Gastroesophageal sphincter (tissue), 4 donors: Measurements from ENCODE around the gene HIVEP2. TPM values are rescaled to one million over a fixed set of nuclear protein-coding genes. Genes with fewer than 3 reads are reported as not detected.

Experiments
- ATAC-seq: fragments of 150-250 bp; one replicate; pipeline ENCODE4 v1.9.1; 2016; ENCODE audit warnings: mild to moderate bottlenecking, moderate library complexity
- H3K27ac ChIP-seq, 4 donors: fragments of 200-600 bp; sonication (generic) in 3 of 4; 1 replicate in 3 of 4; 2 replicates in 1 of 4; pipeline ENCODE4 v1.5.1; 2016 to 2019
- H3K27me3 ChIP-seq: fragments of 200-600 bp; sonication (generic); one replicate; pipeline ENCODE4 v1.5.1; 2019
- H3K36me3 ChIP-seq, 2 donors: fragments of 200-600 bp; sonication (generic); one replicate each; pipeline ENCODE4 v1.5.1; 2019; ENCODE audit warnings: control low read depth in 1 of 2
- H3K4me1 ChIP-seq, 3 donors: fragments of 200-600 bp; sonication (generic); 1 replicate in 2 of 3; 2 replicates in 1 of 3; pipeline ENCODE4 v1.5.1; 2016 to 2019; ENCODE audit warnings: control low read depth in 2 of 3
- H3K4me3 ChIP-seq, 2 donors: fragments of 200-600 bp; sonication (generic); one replicate each; pipeline ENCODE4 v1.5.1; 2019; ENCODE audit warnings: mild to moderate bottlenecking in 1 of 2, moderate library complexity in 1 of 2
- H3K9me3 ChIP-seq, 3 donors: fragments of 200-600 bp; sonication (generic); one replicate each; pipeline ENCODE4 v1.5.1; 2017 to 2019; ENCODE audit warnings: control low read depth in 2 of 3
- EP300 ChIP-seq: sonication (generic); formaldehyde crosslinking; IDR thresholded peaks from one replicate; pipeline ENCODE4 v1.6.1; 2017; ENCODE audit warnings: antibody characterized with exemption, mild to moderate bottlenecking
- POLR2A ChIP-seq, 2 donors: fragments of 450-650 bp; IDR thresholded peaks; one replicate each; pipeline ENCODE4 v1.6.1; 2017; ENCODE audit warnings: antibody characterized with exemption in 2 of 2, mild to moderate bottlenecking in 2 of 2, moderate library complexity in 1 of 2
- POLR2AphosphoS5 ChIP-seq: sonication (generic); formaldehyde crosslinking; IDR thresholded peaks from one replicate; pipeline ENCODE4 v1.6.1; 2017; ENCODE audit warnings: antibody characterized with exemption
- WGBS, 2 donors: methylation state at CpG; one replicate each; pipeline ENCODE4 v1.1.5; 2018; ENCODE audit warnings: low coverage in 1 of 2; 5-methylcytosine and 5-hydroxymethylcytosine counted together
- total RNA-seq, 4 donors: library from RNA; depleted of rRNA; stranded (reverse); fragments of >200 nt; gene quantifications; one replicate each; pipeline ENCODE4 v1.1.0, GENCODE V29; 2016
- TF ChIP-seq, protein P1 (sequence below), 4 experiments: fragments of 200-600 bp in 2 of 4; fragments of 450-650 bp in 2 of 4; sonication (generic) in 1 of 4; IDR thresholded peaks; one replicate each; pipeline ENCODE4 v1.5.1; 2017 to 2019; ENCODE audit warnings: antibody characterized with exemption in 4 of 4, mild to moderate bottlenecking in 2 of 4, moderate library complexity in 2 of 4

The HIVEP2 gene
- total RNA-seq, 4 donors from 2014 or later, result 17.1 to 28.1 (median 24.9) TPM

DNA sequence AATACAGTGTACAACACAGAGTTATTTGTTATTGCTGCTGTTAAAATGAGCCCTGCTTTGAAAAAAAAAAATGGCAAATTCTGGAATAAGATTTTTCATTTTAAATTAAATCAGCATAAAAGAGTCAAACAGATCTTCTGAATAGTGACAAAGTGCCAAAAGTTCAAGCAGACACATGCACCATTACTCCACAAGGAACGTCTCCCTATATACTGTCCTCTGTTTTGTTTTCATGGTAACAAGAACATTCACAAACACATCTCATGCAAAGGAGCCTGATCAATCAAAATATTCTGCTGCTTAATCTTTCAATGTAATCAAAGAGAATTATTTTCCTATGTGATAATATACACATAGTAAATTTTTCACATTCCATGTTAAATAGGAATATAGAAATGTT is 2.7 kb downstream of the HIVEP2 start:
- Histone ChIP-seq H3K4me1 (peaks cover 0 to 47% (median 9%) of the 10 kb centered on the region in 3 donors), H3K36me3 (no peaks in the 10 kb centered on the region), H3K27me3 (no peaks in the 10 kb centered on the region), H3K4me3 (no peak overlapping the region), H3K27ac (no peak overlapping the region), H3K9me3 (no peaks in the 10 kb centered on the region)
- 42 to 47% methylated on average over 1 of the region's 1 CpG for WGBS, 2 donors
- no peak for TF ChIP-seq POLR2AphosphoS5
- no peak for TF ChIP-seq POLR2A (IDR thresholded peaks at IDR 0.05)
- TF ChIP-seq EP300, result no peak
- TF ChIP-seq, protein P1, sequence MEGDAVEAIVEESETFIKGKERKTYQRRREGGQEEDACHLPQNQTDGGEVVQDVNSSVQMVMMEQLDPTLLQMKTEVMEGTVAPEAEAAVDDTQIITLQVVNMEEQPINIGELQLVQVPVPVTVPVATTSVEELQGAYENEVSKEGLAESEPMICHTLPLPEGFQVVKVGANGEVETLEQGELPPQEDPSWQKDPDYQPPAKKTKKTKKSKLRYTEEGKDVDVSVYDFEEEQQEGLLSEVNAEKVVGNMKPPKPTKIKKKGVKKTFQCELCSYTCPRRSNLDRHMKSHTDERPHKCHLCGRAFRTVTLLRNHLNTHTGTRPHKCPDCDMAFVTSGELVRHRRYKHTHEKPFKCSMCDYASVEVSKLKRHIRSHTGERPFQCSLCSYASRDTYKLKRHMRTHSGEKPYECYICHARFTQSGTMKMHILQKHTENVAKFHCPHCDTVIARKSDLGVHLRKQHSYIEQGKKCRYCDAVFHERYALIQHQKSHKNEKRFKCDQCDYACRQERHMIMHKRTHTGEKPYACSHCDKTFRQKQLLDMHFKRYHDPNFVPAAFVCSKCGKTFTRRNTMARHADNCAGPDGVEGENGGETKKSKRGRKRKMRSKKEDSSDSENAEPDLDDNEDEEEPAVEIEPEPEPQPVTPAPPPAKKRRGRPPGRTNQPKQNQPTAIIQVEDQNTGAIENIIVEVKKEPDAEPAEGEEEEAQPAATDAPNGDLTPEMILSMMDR (IDR thresholded peaks at IDR 0.05), result no peak
- ATAC-seq, result no peak

DNA sequence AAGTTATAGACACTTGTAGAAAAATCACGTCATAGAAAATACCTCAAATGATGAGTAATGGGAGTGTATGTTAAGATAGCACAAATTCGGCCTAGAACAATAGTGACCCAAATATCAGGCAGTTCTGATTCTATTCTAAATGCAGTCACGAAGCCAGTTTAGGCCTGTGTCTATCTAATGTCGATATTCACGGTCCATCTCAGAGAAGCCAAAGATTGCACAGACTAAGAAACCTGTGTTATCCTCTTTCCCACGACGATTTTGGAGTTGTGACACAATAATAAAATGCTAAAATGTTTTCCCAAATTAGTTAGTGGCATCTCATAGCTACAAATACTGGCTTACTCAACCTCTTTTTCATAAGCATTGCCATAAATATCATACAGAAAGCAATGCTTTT is 4.0 kb downstream of the HIVEP2 start:
- Histone ChIP-seq H3K4me1 (peaks cover 0 to 47% (median 9%) of the 10 kb centered on the region in 3 donors), H3K27ac (no peak overlapping the region), H3K36me3 (no peaks in the 10 kb centered on the region), H3K4me3 (no peak overlapping the region), H3K9me3 (no peaks in the 10 kb centered on the region), H3K27me3 (no peaks in the 10 kb centered on the region)
- 83 to 93% methylated on average over 7 of the region's 7 CpGs for WGBS, 2 donors
- ATAC-seq, result no peak
- no peak for TF ChIP-seq POLR2A (IDR thresholded peaks at IDR 0.05)
- TF ChIP-seq, protein P1 (IDR thresholded peaks at IDR 0.05), result no peak
- no peak for TF ChIP-seq POLR2AphosphoS5
- no peak for TF ChIP-seq EP300

DNA sequence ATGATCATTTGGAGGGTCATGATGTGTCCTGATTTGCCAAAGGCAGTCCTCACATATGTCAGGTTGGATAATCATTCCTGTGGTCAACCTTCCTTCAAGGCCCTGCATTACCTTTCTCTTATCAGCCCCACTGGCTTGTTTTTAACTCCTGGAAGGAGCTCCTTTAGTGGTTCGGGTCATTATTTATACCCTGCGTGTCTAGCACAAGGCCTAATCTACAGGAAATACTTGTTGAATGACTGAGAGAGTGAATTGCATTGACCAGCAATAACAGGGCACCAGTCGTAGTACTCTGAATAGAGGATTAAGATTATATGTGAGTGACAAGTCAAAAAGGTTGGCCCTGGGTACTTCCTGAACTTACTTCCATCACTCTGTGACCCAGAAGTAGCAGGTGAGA is 4.5 kb downstream of the HIVEP2 start:
- peaks cover 0 to 47% (median 9%) of the 10 kb centered on the region in 3 donors for H3K4me1 ChIP-seq
- no peak overlapping the region for H3K27ac ChIP-seq
- H3K36me3 ChIP-seq, result no peaks in the 10 kb centered on the region
- no peak for TF ChIP-seq EP300
- TF ChIP-seq, protein P1 (IDR thresholded peaks at IDR 0.05), result no peak
- no peak for TF ChIP-seq POLR2A (IDR thresholded peaks at IDR 0.05)
- no peak for TF ChIP-seq POLR2AphosphoS5
- H3K4me3 ChIP-seq, result no peak overlapping the region
- 80% methylated on average over 3 of the region's 3 CpGs; no CpG with 5 or more reads in 1 of the 2 donors for WGBS, 2 donors
- no peaks in the 10 kb centered on the region for H3K9me3 ChIP-seq
- ATAC-seq, result no peak
- H3K27me3 ChIP-seq, result no peaks in the 10 kb centered on the region

DNA sequence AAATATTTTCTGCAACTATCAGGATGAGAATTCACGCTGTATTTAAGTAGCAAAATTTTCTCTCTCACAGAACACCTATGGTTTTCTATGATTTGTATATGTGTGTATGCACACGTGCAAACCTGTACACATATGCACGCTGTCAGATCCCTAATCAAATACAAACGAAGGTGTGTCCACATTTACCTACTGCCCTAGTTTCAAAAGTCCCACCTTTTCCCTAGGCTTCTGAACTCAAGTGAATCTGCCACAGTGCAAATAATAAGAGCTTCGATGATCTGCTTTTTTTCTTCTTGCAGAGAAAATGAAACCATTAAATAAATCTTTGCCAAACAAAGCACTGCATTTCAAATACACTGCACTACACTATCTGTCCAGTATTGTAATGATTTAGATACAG is 6.5 kb downstream of the HIVEP2 start:
- WGBS, 2 donors, result 76% methylated on average over 5 of the region's 5 CpGs
- no peaks in the 10 kb centered on the region for H3K27me3 ChIP-seq
- no peaks in the 10 kb centered on the region for H3K9me3 ChIP-seq
- H3K4me3 ChIP-seq, result no peak overlapping the region
- H3K27ac ChIP-seq, result no peak overlapping the region
- no peak for TF ChIP-seq EP300
- TF ChIP-seq POLR2AphosphoS5, result no peak
- TF ChIP-seq, protein P1 (IDR thresholded peaks at IDR 0.05), result no peak
- no peak for TF ChIP-seq POLR2A (IDR thresholded peaks at IDR 0.05)
- ATAC-seq, result no peak
- no peaks in the 10 kb centered on the region for H3K36me3 ChIP-seq
- peaks cover 0 to 59% (median 5%) of the 10 kb centered on the region in 3 donors for H3K4me1 ChIP-seq

DNA sequence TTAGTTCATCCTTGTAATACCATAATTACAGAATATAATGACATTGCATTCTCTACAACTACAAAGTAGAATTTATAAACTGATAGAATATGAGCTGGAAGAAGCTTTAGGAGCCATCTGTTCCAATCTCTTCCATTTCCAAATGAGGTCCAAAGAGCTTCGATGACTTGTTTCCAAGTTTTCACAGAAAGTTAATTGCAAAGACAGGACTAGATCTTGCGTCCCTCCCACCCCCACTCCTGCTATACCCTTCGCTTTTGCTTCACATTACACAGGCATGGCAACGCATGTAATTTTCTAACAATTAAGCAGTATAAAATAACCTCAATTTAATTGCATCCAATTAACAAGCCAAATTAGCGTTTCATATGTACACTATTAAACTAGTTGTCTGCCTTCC is 7.0 kb downstream of the HIVEP2 start:
- peaks cover 0 to 59% (median under 1%) of the 10 kb centered on the region in 3 donors for H3K4me1 ChIP-seq
- 73 to 84% methylated on average over 5 of the region's 5 CpGs for WGBS, 2 donors
- H3K9me3 ChIP-seq, result no peaks in the 10 kb centered on the region
- TF ChIP-seq, protein P1 (IDR thresholded peaks at IDR 0.05), result no peak
- TF ChIP-seq POLR2A (IDR thresholded peaks at IDR 0.05), result no peak
- TF ChIP-seq POLR2AphosphoS5, result no peak
- no peak for TF ChIP-seq EP300
- no peaks in the 10 kb centered on the region for H3K36me3 ChIP-seq
- no peak for ATAC-seq
- no peak overlapping the region for H3K27ac ChIP-seq
- no peak overlapping the region for H3K4me3 ChIP-seq
- no peaks in the 10 kb centered on the region for H3K27me3 ChIP-seq
